GM12891 (cell line): ENCODE results near the gene EXOC7.

ENCODE experiments used
- PAX5 ChIP-seq: IDR thresholded peaks from 2 replicates; pipeline ENCODE4 v1.6.1; 2011; ENCODE audit warnings: low read length, moderate library complexity, mild to moderate bottlenecking; ENCODE audit not compliant: insufficient read depth, severe bottlenecking
- POLR2A ChIP-seq: IDR thresholded peaks from 2 replicates; pipeline ENCODE4 v1.6.1; 2011; ENCODE audit warnings: low read depth, low read length, control low read depth
- POLR2AphosphoS5 ChIP-seq: IDR thresholded peaks from 2 replicates; pipeline ENCODE4 v1.6.1; 2011; ENCODE audit warnings: low read depth, low read length, control low read depth
- POU2F2 ChIP-seq: IDR thresholded peaks from 2 replicates; pipeline ENCODE4 v1.6.1; 2011; ENCODE audit warnings: low read depth, mild to moderate bottlenecking, control low read depth, low read length, moderate library complexity
- SPI1 ChIP-seq: IDR thresholded peaks from 2 replicates; pipeline ENCODE4 v1.6.1; 2011; ENCODE audit warnings: low read depth, low read length, control low read depth
- TAF1 ChIP-seq: IDR thresholded peaks from 2 replicates; pipeline ENCODE4 v1.6.1; 2011; ENCODE audit warnings: low read depth, low read length, control low read depth

DNA sequence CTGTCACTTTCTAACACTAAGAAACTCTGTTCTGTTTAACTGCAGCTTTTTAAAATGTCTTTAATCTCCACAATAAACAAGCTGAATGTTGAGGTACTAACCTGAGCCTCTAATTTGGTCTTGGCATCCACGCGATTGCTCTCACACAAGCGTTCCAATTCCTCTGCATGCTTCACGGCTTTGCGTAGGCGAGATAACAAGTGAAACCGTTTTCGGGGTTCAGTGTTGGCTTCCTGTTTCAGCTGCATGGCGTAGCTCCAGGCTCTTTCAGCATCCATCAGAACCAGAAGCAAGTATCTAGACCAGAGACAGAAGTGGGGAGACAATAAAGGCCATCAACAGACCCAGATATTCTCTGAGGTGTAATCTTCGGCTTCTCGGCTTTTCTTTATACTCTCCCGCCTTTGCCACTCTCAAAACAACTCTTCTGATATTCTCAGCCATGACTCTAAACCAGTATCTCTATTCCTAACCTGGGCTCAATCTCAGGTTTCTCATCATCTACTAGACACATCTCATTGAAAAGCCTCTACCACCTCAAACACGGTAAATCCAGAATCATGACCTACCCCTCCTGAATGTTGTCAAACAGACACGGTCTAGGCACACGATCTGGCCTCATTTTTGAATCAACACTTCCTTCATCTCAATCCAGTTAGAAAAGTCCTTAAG lies 39.6 kb downstream of the EXOC7 start:
- TF ChIP-seq POU2F2 (no peak), POLR2A (no peak), TAF1 (no peak), POLR2AphosphoS5 (no peak), SPI1 (peak; percentile 83), PAX5 (peak; percentile 80)
